H1 (cell line): ENCODE measurements around the gene NELL2. TPM values are rescaled to one million over a fixed set of nuclear protein-coding genes. Genes with fewer than 3 reads are reported as not detected.

ENCODE experiments used
- CTCF ChIA-PET: fragments of 300-600 bp; sonication (Branson Sonifier 250); formaldehyde crosslinking; loops from one replicate; lab custom pipeline; 2021; ENCODE audit not compliant: partially characterized antibody; lab: Charles Lee
- POLR2A ChIA-PET: fragments of 300-600 bp; sonication (Branson Sonifier 250); formaldehyde crosslinking; loops from one replicate; lab custom pipeline; 2021; ENCODE audit warnings: inconsistent platforms; ENCODE audit not compliant: partially characterized antibody; lab: Charles Lee
- DNase-seq, 2 experiments: peaks; one replicate each; pipeline versions ENCODE4 v3.0.0 to v3.0.0-alpha.2; 2010 to 2022; ENCODE audit warnings: low spot score in 2 of 2, low read depth in 1 of 2, mixed read lengths in 1 of 2
- FAIRE-seq: peaks from 2 replicates; lab custom pipeline; 2011; peaks lifted over from hg19 to GRCh38; lab: Jason Lieb, UNC
- H2AFZ ChIP-seq: 2 replicates; pipeline ENCODE4 v1.8.1; 2012; ENCODE audit warnings: low read length, inconsistent platforms
- H2AK5ac ChIP-seq: 2 replicates; pipeline ENCODE4 v1.6.1; 2013; ENCODE audit warnings: low read depth, low read length
- H2BK120ac ChIP-seq: replicated peaks from 2 replicates; pipeline ENCODE3; 2013; ENCODE audit warnings: low read depth, low read length, inconsistent platforms
- H2BK12ac ChIP-seq: 2 replicates; pipeline ENCODE4 v1.6.1; 2013; ENCODE audit warnings: low read depth, low read length
- H2BK15ac ChIP-seq: 2 replicates; pipeline ENCODE4 v1.6.1; 2013; ENCODE audit warnings: low read length
- H2BK20ac ChIP-seq: 2 replicates; pipeline ENCODE4 v1.6.1; 2013; ENCODE audit warnings: low read length
- H2BK5ac ChIP-seq: 2 replicates; pipeline ENCODE4 v1.6.1; 2013; ENCODE audit warnings: low read depth, low read length
- H3K14ac ChIP-seq: 2 replicates; pipeline ENCODE4 v1.6.1; 2013; ENCODE audit warnings: inconsistent platforms; ENCODE audit not compliant: insufficient read length
- H3K18ac ChIP-seq: 2 replicates; pipeline ENCODE4 v1.6.1; 2013; ENCODE audit warnings: low read length; ENCODE audit errors: extremely low read depth
- H3K23ac ChIP-seq: 2 replicates; pipeline ENCODE4 v1.6.1; 2013; ENCODE audit warnings: inconsistent platforms; ENCODE audit not compliant: insufficient read length
- H3K23me2 ChIP-seq: 2 replicates; pipeline ENCODE4 v1.6.1; 2013; ENCODE audit warnings: low read depth, low read length
- H3K27ac ChIP-seq: 2 replicates; pipeline ENCODE4 v1.6.1; 2011; ENCODE audit warnings: low read depth, low read length, inconsistent platforms
- H3K27me3 ChIP-seq, 4 experiments: replicated peaks in 1 of 4; 1 replicate in 1 of 4; 2 replicates in 3 of 4; pipeline versions ENCODE4 v1.6.1 to v1.8.1; 2011 to 2013; ENCODE audit warnings: low read length in 3 of 4, mild to moderate bottlenecking in 3 of 4, inconsistent platforms in 2 of 4, mixed read lengths in 2 of 4, moderate library complexity in 1 of 4; ENCODE audit not compliant: control insufficient read depth in 3 of 4, insufficient read depth in 3 of 4; ENCODE audit errors: extremely low read depth in 1 of 4
- H3K36me3 ChIP-seq, 4 experiments: 2 replicates each; pipeline versions ENCODE4 v1.6.1 to v1.8.1; 2011 to 2013; ENCODE audit warnings: mild to moderate bottlenecking in 4 of 4, low read length in 3 of 4, moderate library complexity in 2 of 4, control low read depth in 1 of 4, inconsistent platforms in 1 of 4; ENCODE audit not compliant: insufficient read depth in 4 of 4, control insufficient read depth in 2 of 4
- H3K4ac ChIP-seq: replicated peaks from 2 replicates; pipeline ENCODE3; 2013; ENCODE audit warnings: low read length, low read depth, mixed read lengths, inconsistent platforms; ENCODE audit not compliant: insufficient read length
- H3K4me1 ChIP-seq, 4 experiments: replicated peaks in 1 of 4; 1 replicate in 1 of 4; 2 replicates in 3 of 4; pipeline versions ENCODE4 v1.6.1 to v1.8.1; 2011 to 2013; ENCODE audit warnings: low read length in 3 of 4, inconsistent platforms in 2 of 4, mixed read lengths in 1 of 4; ENCODE audit not compliant: insufficient read depth in 4 of 4, control insufficient read depth in 3 of 4
- H3K4me2 ChIP-seq, 2 experiments: 2 replicates each; pipeline versions ENCODE4 v1.6.1 to v1.8.1; 2011 to 2013; ENCODE audit warnings: low read depth in 2 of 2, low read length in 2 of 2, control low read depth in 1 of 2, inconsistent platforms in 1 of 2, mild to moderate bottlenecking in 1 of 2; ENCODE audit not compliant: insufficient read depth in 1 of 2
- H3K4me3 ChIP-seq, 4 experiments: fragments of 200-600, 300-600 bp in 1 of 4; sonication (generic), shearing (Covaris generic), sonication (Bioruptor Twin) in 1 of 4; 2 replicates each; pipeline versions ENCODE4 v1.5.1 to v1.8.1; 2011 to 2016; ENCODE audit warnings: low read length in 4 of 4, low read depth in 3 of 4, control low read depth in 2 of 4, inconsistent platforms in 2 of 4, mild to moderate bottlenecking in 2 of 4, mixed read lengths in 1 of 4, moderate library complexity in 1 of 4; ENCODE audit not compliant: insufficient read depth in 2 of 4; ENCODE audit errors: extremely low read depth in 1 of 4
- H3K56ac ChIP-seq: replicated peaks from 2 replicates; pipeline ENCODE3; 2013; ENCODE audit warnings: low read depth, mild to moderate bottlenecking, mixed read lengths, low read length, inconsistent platforms; ENCODE audit not compliant: insufficient read length
- H3K79me1 ChIP-seq: 2 replicates; pipeline ENCODE4 v1.6.1; 2013; ENCODE audit warnings: low read depth, low read length, control low read depth
- H3K79me2 ChIP-seq, 2 experiments: 2 replicates each; pipeline versions ENCODE4 v1.6.1 to v1.8.1; 2012 to 2013; ENCODE audit warnings: low read length in 2 of 2, mild to moderate bottlenecking in 2 of 2, inconsistent platforms in 1 of 2; ENCODE audit not compliant: insufficient read depth in 2 of 2, control insufficient read depth in 1 of 2
- H3K9ac ChIP-seq, 4 experiments: replicated peaks in 1 of 4; 1 replicate in 1 of 4; 2 replicates in 3 of 4; pipeline versions ENCODE4 v1.6.1 to v1.8.1; 2011 to 2013; ENCODE audit warnings: low read depth in 3 of 4, low read length in 3 of 4, control low read depth in 2 of 4, mild to moderate bottlenecking in 2 of 4, moderate library complexity in 2 of 4, inconsistent platforms in 1 of 4; ENCODE audit errors: extremely low read depth in 1 of 4
- H3K9me3 ChIP-seq, 2 experiments: 2 replicates each; pipeline versions ENCODE4 v1.6.1 to v1.8.1; 2012 to 2013; ENCODE audit warnings: mild to moderate bottlenecking in 2 of 2, moderate library complexity in 2 of 2, control low read depth in 1 of 2, inconsistent platforms in 1 of 2, low read depth in 1 of 2, low read length in 1 of 2, mixed read lengths in 1 of 2; ENCODE audit not compliant: insufficient read depth in 2 of 2
- H4K20me1 ChIP-seq, 2 experiments: replicated peaks in 1 of 2; 2 replicates each; pipeline versions ENCODE3 to v1.8.1; 2011 to 2013; ENCODE audit warnings: inconsistent platforms in 2 of 2, low read length in 2 of 2, mild to moderate bottlenecking in 1 of 2; ENCODE audit not compliant: insufficient read depth in 2 of 2, control insufficient read depth in 1 of 2
- H4K5ac ChIP-seq: 2 replicates; pipeline ENCODE4 v1.6.1; 2013; ENCODE audit warnings: low read length, low read depth, mixed read lengths, inconsistent platforms; ENCODE audit not compliant: insufficient read length
- H4K8ac ChIP-seq: 2 replicates; pipeline ENCODE4 v1.8.0; 2013; ENCODE audit warnings: mild to moderate bottlenecking, moderate library complexity, low read length, inconsistent platforms; ENCODE audit not compliant: insufficient read depth; ENCODE audit errors: extremely low read depth
- H4K91ac ChIP-seq: replicated peaks from 2 replicates; pipeline ENCODE3; 2013; ENCODE audit warnings: low read length, mixed read lengths, inconsistent platforms; ENCODE audit not compliant: insufficient read length
- ASH2L ChIP-seq: fragments of 200-600, 300-600 bp; sonication (generic); IDR thresholded peaks from one replicate; pipeline ENCODE4 v1.7.1; 2017; ENCODE audit warnings: low read length
- CHD2 ChIP-seq: IDR thresholded peaks from 2 replicates; pipeline ENCODE4 v1.6.1; 2012; ENCODE audit warnings: low read length, improper control_type of control experiment
- EGR1 ChIP-seq: IDR thresholded peaks from 2 replicates; pipeline ENCODE4 v1.6.1; 2011; ENCODE audit warnings: low read depth, low read length, borderline replicate concordance
- GABPA ChIP-seq: IDR thresholded peaks from 2 replicates; pipeline ENCODE4 v1.6.1; 2011; ENCODE audit warnings: mild to moderate bottlenecking, low read length, moderate library complexity, borderline replicate concordance; ENCODE audit not compliant: insufficient read depth
- KDM5A ChIP-seq: fragments of 200-600 bp; IDR thresholded peaks from 2 replicates; pipeline ENCODE4 v1.7.1; 2012; ENCODE audit warnings: mild to moderate bottlenecking, low read length, inconsistent platforms, mixed read lengths
- PHF8 ChIP-seq: fragments of 200-600 bp; sonication (generic); conservative IDR thresholded peaks from 2 replicates; pipeline ENCODE4 v1.7.1; 2012; ENCODE audit warnings: low read depth, mild to moderate bottlenecking, inconsistent platforms, low read length, moderate library complexity
- RBBP5 ChIP-seq: IDR thresholded peaks from 2 replicates; pipeline ENCODE4 v1.7.1; 2012; ENCODE audit warnings: low read depth, mild to moderate bottlenecking, inconsistent platforms, low read length, moderate library complexity, borderline replicate concordance
- SIN3A ChIP-seq, 2 experiments: IDR thresholded peaks in 1 of 2; conservative IDR thresholded peaks in 1 of 2; 2 replicates each; pipeline ENCODE4 v1.6.1; 2011 to 2012; ENCODE audit warnings: low read length in 2 of 2, improper control_type of control experiment in 1 of 2, low read depth in 1 of 2, mild to moderate bottlenecking in 1 of 2
- SP4 ChIP-seq: IDR thresholded peaks from 2 replicates; pipeline ENCODE4 v1.6.1; 2012; ENCODE audit warnings: low read length, inconsistent platforms
- WGBS, 2 experiments: shearing (Covaris generic) in 1 of 2; methylation state at CpG; one replicate each; pipeline versions ENCODE4 v1.1.6 to v1.1.7; 2013 to 2015; ENCODE audit warnings: low lambda C conversion rate in 2 of 2, mixed read lengths in 2 of 2, inconsistent platforms in 1 of 2, low coverage in 1 of 2, missing lambda C conversion rate in 1 of 2; ENCODE audit not compliant: insufficient replicate concordance in 2 of 2, insufficient coverage in 1 of 2, insufficient read length in 1 of 2; ENCODE audit errors: extremely low coverage in 1 of 2, missing lambda C conversion rate in 1 of 2; 5-methylcytosine and 5-hydroxymethylcytosine counted together
- polyA plus RNA-seq, 7 experiments: library from polyadenylated mRNA; depleted of rRNA in 3 of 7; stranded (reverse) in 5 of 7; unstranded in 2 of 7; fragments of >200 nt in 5 of 7; fragments of 200-250 nt in 2 of 7; gene quantifications; 1 replicate in 5 of 7; 2 replicates in 1 of 7; 4 replicates in 1 of 7; pipeline versions ENCODE4 v1.2.1 to v1.2.3, GENCODE V29; 2011 to 2013; ENCODE audit warnings: missing spikeins in 2 of 7, mixed read lengths in 2 of 7
- total RNA-seq: library from RNA; stranded (reverse); fragmentation: NEBNext Ultra II Directional; extraction: Animal tissue kit (Norgen Biotek cat#: 25700); gene quantifications from 2 replicates; pipeline ENCODE4 v1.2.1, GENCODE V29; 2021

NELL2 gene
- total and polyA plus RNA-seq, 2 of the 8 experiments (the other 6 are each of a cell fraction or from before 2014, with no cell fraction given) = 54.2 to 56.8 TPM

GRCh38 chr12:44573723-44574122, 302.4 kb downstream of the NELL2 start:
- no peaks in the 10 kb centered on the region for H4K20me1 ChIP-seq
- H3K23me2 ChIP-seq = no peaks in the 10 kb centered on the region
- no peak overlapping the region for H3K4ac ChIP-seq
- H3K14ac ChIP-seq = no peak overlapping the region
- H3K79me1 ChIP-seq = no peaks in the 10 kb centered on the region; the same call in 1 of the 2 replicates
- no peaks in the 10 kb centered on the region for H3K27me3 ChIP-seq
- no peak overlapping the region for H4K5ac ChIP-seq
- no peak overlapping the region for H2BK12ac ChIP-seq
- no peaks in the 10 kb centered on the region for H3K79me2 ChIP-seq
- H3K4me3 ChIP-seq = no peak overlapping the region
- 84% methylated on average over 3 of the region's 3 CpGs; no CpG with 5 or more reads in 1 of the 2 experiments for WGBS, 2 experiments
- H2BK20ac ChIP-seq = no peak overlapping the region
- no peak overlapping the region for H3K9ac ChIP-seq
- H3K9me3 ChIP-seq = no peaks in the 10 kb centered on the region
- no peak overlapping the region for H3K4me2 ChIP-seq
- no peak overlapping the region for H3K23ac ChIP-seq
- H2AFZ ChIP-seq = no peak overlapping the region
- no peak overlapping the region for H4K91ac ChIP-seq
- TF ChIP-seq KDM5A = no peak
- TF ChIP-seq SP4 = no peak
- TF ChIP-seq ASH2L = no peak
- no peak for TF ChIP-seq EGR1
- TF ChIP-seq SIN3A (conservative IDR thresholded peaks at IDR 0.05 in 1 of 2, IDR thresholded peaks at IDR 0.05 in 1 of 2; ENCODE audit: low read depth in 1 of 2, low read length in 2 of 2) = no peak
- no peak for TF ChIP-seq PHF8
- no peak for TF ChIP-seq CHD2
- TF ChIP-seq GABPA = no peak
- no peak for TF ChIP-seq RBBP5
- no peak overlapping the region for H2BK5ac ChIP-seq
- no peak overlapping the region for H3K18ac ChIP-seq
- no peak overlapping the region for H3K27ac ChIP-seq
- no peak overlapping the region for H4K8ac ChIP-seq
- ChIA-PET POLR2A (no interaction called here), CTCF (no interaction called here)
- H2AK5ac ChIP-seq = no peak overlapping the region
- no peak overlapping the region for H3K56ac ChIP-seq
- no peak for DNase-seq
- no peak overlapping the region for H2BK120ac ChIP-seq
- H2BK15ac ChIP-seq = no peak overlapping the region
- no peak for FAIRE-seq
- peaks cover 0 to 7% (median 0%) of the 10 kb centered on the region in 4 experiments; a peak in 1 of 7 replicates for H3K4me1 ChIP-seq
- H3K36me3 ChIP-seq = no peaks in the 10 kb centered on the region
